KOPT-K1 (cell line): ENCODE data around the gene TBX5.

Experiments
- H3K27ac ChIP-seq: fragments of 200-600 bp; sonication (generic); 2 replicates; pipeline ENCODE4 v1.5.1; 2016; ENCODE audit warnings: antibody characterized with exemption, mild to moderate bottlenecking, low read depth, low read length; ENCODE audit not compliant: poor library complexity, severe bottlenecking
- H3K36me3 ChIP-seq: fragments of 200-600 bp; sonication (generic); 2 replicates; pipeline ENCODE4 v1.5.1; 2017; ENCODE audit warnings: antibody characterized with exemption, mild to moderate bottlenecking, low read length, moderate library complexity; ENCODE audit not compliant: insufficient read depth
- H3K9me3 ChIP-seq: fragments of 200-600 bp; sonication (generic); 2 replicates; pipeline ENCODE4 v1.5.1; 2017; ENCODE audit warnings: antibody characterized with exemption, low read length, mild to moderate bottlenecking; ENCODE audit not compliant: insufficient read depth, poor library complexity, severe bottlenecking

TBX5 gene

GRCh38 chr12:114440270-114441038 lies 34.5 kb upstream of the TBX5 start:
- H3K36me3 ChIP-seq: no peaks in the 10 kb centered on the region
- no peak overlapping the region for H3K27ac ChIP-seq
- H3K9me3 ChIP-seq: peaks cover 16% of the 10 kb centered on the region

DNA sequence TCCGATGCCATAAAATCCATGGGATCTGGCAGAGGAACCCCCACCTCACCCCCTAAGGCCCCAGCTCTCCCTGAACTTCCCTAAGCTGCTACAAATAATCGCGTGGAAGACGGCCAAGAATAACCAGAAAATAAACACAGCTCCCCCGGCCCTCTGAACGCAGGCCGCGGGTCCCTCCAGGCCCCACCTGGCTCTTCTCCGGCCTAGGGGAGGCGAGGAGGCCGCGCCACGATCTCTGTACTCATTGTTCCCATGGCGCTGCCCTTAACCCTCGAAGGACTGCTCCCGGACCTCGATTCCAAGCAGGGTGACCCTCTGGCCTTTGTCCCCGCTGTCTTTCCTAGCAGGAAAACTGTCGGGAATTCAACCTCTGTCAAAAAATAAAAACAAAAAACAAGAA lies 33.9 kb upstream of the TBX5 start:
- peaks cover 16% of the 10 kb centered on the region for H3K9me3 ChIP-seq

GRCh38 chr12:114439261-114439683 lies 33.3 kb upstream of the TBX5 start:
- Histone ChIP-seq H3K9me3 (peaks cover 16% of the 10 kb centered on the region), H3K36me3 (no peaks in the 10 kb centered on the region), H3K27ac (no peak overlapping the region)

More for the DNA sequence above, 33.9 kb upstream of the TBX5 start:
- no peak overlapping the region for H3K27ac ChIP-seq
- H3K36me3 ChIP-seq: no peaks in the 10 kb centered on the region

GRCh38 chr12:114438635-114439256 lies 32.8 kb upstream of the TBX5 start:
- Histone ChIP-seq H3K27ac (no peak overlapping the region), H3K36me3 (no peaks in the 10 kb centered on the region), H3K9me3 (peaks cover 13% of the 10 kb centered on the region)

DNA sequence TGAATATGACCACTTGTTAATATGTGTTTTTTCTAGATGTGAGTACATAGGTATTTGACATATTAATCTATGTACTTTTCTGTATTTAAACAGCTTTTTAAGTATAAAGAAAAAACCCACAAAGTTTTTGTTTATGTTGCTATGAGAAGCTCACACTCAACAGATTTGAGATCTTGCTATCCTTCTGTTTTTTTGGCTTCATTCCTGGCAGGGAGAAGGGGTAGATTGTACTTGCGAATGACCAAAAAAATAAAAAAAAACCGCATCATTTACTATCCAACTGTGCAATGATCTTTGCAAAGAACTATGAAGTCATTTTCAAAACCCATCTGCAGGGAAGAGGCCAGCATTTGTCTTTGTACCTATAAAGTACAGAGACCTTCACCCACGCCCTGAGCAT lies 28.4 kb upstream of the TBX5 start:
- Histone ChIP-seq H3K36me3 (no peaks in the 10 kb centered on the region), H3K9me3 (peaks cover 11% of the 10 kb centered on the region), H3K27ac (no peak overlapping the region)

DNA sequence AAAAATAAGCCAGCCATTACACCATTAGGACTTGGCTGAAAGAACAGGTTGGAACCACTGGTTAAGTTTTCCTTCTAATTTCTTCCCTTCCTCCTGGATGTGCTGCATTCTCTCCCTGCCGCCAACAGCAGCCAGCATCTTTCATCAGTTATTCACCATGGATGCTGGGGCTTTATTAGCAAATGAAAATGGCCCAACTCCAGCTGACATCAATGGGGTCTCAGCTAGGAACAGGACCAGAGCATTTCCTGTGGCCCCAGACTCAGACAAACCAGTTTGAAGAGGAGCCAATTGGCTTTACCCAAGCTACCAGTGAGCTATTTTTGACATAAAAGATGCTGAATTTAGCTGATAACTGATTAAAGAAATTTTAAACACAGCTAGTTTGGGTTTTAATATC lies 26.0 kb upstream of the TBX5 start:
- Histone ChIP-seq H3K27ac (no peak overlapping the region), H3K9me3 (peaks cover 4% of the 10 kb centered on the region), H3K36me3 (no peaks in the 10 kb centered on the region)

DNA sequence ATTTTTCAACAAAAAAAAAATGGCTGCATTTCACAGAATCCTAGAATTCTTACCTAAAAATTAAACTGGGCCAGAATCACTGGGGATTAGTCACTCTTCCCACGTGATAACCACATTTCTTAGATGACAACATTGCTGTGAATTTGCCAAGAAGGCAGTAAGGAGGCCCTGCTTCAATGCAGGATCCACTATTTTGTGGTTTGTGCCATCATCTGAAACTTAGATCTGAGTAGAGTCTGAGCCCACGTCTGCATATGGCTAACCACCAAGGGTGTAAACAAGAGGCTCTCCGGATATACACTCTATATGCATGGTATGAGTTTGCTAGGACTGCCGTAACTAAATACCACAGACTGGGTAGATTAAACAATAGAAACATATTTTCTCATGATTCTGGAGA lies 24.4 kb upstream of the TBX5 start:
- Histone ChIP-seq H3K9me3 (no peaks in the 10 kb centered on the region), H3K27ac (no peak overlapping the region), H3K36me3 (no peaks in the 10 kb centered on the region)

DNA sequence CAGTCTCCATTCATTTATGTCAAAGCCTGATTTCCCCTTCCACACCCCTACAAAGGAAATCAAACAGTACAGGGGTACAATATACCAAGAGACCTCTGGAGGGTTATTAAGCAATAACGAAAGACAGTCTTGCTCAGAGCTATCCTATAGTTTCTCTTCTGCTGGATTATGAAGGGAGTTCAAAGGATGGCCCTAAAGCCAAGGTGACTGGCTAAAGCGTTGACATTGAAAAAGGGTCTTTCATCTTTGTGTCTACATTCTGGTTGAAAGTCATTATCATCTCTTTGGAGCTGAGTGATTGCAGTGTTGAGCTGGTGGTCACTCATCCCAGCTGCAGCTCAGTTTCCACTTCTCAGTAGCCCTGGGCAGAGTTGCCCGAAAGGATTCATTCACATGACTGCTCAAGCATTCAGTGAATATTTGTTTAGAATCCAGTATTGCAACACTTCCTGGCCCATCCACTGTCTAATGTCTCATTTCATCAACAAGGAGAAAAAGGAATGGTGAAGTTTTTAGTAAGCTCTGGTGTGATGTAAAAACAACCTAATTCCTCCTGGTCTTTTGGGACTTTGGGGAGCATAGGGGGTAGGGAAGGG lies 19.2 kb upstream of the TBX5 start:
- Histone ChIP-seq H3K27ac (no peak overlapping the region), H3K36me3 (no peaks in the 10 kb centered on the region), H3K9me3 (no peaks in the 10 kb centered on the region)

- no peak overlapping the region for H3K27ac ChIP-seq
- no peaks in the 10 kb centered on the region for H3K36me3 ChIP-seq
- no peaks in the 10 kb centered on the region for H3K9me3 ChIP-seq
These were observed 15.0 kb upstream of the TBX5 start for GRCh38 chr12:114420944-114421335.

GRCh38 chr12:114420182-114420943 lies 14.4 kb upstream of the TBX5 start:
- H3K27ac ChIP-seq: no peak overlapping the region
- no peaks in the 10 kb centered on the region for H3K9me3 ChIP-seq
- no peaks in the 10 kb centered on the region for H3K36me3 ChIP-seq

DNA sequence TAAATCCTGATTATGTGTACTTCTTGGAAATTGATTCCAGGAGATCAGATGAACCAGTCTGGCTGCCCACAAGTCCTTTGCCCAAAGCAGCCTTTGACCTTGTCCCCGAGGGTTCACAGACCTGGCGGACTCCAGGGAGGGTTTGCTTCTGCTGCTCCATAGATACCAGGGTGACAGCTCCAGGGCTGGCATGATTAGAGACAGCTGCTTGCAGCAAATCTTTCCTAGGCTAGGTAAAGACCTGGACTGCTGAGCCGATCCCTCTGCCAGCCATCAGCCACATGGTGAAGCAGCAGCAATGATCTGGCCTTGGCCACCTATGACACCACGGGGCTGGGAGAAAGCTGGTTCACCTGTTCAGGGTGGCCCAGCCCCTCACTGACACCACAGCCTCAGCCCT lies 10.1 kb upstream of the TBX5 start:
- no peaks in the 10 kb centered on the region for H3K36me3 ChIP-seq
- no peak overlapping the region for H3K27ac ChIP-seq
- H3K9me3 ChIP-seq: no peaks in the 10 kb centered on the region

DNA sequence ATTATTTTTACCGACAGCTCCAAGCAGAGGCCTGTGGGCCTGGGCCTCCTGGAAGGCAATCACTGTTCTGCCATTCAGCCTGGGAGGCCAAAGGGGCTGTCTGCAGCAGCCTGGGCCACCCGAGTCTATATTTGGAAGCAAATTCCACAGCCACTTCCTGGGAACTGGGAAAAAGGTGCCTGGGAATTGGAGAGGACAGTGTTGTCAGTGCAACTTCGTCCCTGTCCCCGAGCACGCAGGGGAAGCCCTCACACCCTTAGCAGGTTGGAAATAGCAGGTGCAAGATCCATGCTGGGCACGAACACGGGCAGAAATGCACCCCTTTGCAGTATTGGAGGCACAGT lies 9.6 kb upstream of the TBX5 start:
- H3K9me3 ChIP-seq: no peaks in the 10 kb centered on the region
- H3K36me3 ChIP-seq: no peaks in the 10 kb centered on the region
- no peak overlapping the region for H3K27ac ChIP-seq

GRCh38 chr12:114414866-114415524 lies 9.1 kb upstream of the TBX5 start:
- Histone ChIP-seq H3K27ac (no peak overlapping the region), H3K36me3 (no peaks in the 10 kb centered on the region), H3K9me3 (no peaks in the 10 kb centered on the region)

DNA sequence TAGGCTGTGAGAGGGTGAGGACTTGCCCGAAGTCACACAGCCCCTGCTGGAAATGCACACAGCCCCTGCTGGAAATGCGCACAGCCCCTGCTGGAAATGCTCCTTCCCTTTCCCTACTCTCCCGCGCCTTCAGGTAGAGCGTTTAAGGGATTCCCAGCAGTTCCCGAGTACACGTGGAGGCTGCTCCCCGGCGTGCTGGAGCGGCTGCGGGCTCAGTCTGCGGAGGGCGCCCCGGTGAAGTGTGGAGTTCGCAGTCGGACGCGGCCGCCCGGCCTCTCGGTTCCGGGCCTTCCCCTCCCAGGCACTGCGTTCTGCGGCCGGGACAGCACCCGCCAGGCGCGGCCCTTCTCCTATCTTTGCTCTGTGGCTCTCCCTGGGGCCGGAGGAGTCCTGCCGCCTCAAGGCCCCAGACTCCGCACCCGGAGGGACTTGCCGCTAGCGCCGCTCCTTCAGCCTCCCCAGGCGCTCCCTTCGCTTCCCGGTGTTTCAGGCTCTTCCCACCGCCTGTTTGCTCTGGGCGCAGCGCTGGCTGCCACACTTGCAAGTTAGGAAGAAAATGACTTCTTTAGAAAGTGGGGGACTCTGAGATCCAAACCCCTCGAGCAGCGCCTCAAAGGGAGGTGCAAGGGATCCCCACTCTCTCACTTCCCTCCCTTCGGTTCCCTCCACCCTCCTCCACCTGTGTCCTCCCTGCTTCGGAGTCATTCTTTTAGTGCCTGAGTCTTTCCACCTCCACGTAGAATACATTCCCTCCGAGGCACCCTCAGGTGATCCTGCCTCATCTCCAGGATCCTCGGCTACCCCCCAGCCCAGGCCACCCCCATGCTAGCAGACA lies 8.3 kb upstream of the TBX5 start:
- no peak overlapping the region for H3K27ac ChIP-seq
- H3K9me3 ChIP-seq: peaks cover 7% of the 10 kb centered on the region
- H3K36me3 ChIP-seq: no peaks in the 10 kb centered on the region
